Adrenal gland (tissue), 5 donors: ENCODE data around the gene CASP6.

Experiments used
- POLR2A ChIP-seq, 2 donors: fragments of 450-650 bp; IDR thresholded peaks; one replicate each; pipeline ENCODE4 v1.6.1; 2017; ENCODE audit warnings: antibody characterized with exemption in 2 of 2, mild to moderate bottlenecking in 2 of 2, moderate library complexity in 1 of 2
- TF ChIP-seq, protein P1 (sequence below), 6 experiments: fragments of 450-650 bp in 4 of 6; fragments of 200-600 bp in 2 of 6; sonication (generic) in 1 of 6; IDR thresholded peaks; 1 replicate in 5 of 6; 2 replicates in 1 of 6; pipeline versions ENCODE4 v1.5.1 to v1.8.0; 2016 to 2021; ENCODE audit warnings: antibody characterized with exemption in 6 of 6, mild to moderate bottlenecking in 2 of 6, moderate library complexity in 1 of 6
- donor health status: DM: no; HTN: no; CAD: no.

DNA sequence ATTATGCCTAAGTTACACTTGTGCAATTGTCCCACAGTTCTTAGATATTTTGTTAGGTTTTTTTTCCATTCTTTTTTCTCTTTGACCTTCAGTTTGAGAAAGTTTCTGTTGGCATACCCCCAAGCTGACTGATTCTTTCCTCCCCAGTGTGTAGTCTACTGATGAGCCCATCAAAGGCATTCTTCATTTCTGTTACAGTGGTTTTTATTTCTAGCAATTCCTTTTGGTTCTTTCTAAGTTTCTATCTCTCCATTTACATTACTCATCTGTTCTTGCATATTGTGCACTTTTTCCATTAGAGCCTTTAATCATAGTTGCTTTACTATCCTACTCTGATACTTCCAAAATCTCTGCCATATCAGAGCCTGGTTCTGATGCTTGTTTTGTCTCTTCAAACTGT lies 31.9 kb downstream of the CASP6 start:
- TF ChIP-seq, protein P1, sequence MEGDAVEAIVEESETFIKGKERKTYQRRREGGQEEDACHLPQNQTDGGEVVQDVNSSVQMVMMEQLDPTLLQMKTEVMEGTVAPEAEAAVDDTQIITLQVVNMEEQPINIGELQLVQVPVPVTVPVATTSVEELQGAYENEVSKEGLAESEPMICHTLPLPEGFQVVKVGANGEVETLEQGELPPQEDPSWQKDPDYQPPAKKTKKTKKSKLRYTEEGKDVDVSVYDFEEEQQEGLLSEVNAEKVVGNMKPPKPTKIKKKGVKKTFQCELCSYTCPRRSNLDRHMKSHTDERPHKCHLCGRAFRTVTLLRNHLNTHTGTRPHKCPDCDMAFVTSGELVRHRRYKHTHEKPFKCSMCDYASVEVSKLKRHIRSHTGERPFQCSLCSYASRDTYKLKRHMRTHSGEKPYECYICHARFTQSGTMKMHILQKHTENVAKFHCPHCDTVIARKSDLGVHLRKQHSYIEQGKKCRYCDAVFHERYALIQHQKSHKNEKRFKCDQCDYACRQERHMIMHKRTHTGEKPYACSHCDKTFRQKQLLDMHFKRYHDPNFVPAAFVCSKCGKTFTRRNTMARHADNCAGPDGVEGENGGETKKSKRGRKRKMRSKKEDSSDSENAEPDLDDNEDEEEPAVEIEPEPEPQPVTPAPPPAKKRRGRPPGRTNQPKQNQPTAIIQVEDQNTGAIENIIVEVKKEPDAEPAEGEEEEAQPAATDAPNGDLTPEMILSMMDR (IDR thresholded peaks at IDR 0.05): no peak
- TF ChIP-seq POLR2A (IDR thresholded peaks at IDR 0.05): no peak
